ENCODE data around the gene P2RY13.

The P2RY13 gene

DNA sequence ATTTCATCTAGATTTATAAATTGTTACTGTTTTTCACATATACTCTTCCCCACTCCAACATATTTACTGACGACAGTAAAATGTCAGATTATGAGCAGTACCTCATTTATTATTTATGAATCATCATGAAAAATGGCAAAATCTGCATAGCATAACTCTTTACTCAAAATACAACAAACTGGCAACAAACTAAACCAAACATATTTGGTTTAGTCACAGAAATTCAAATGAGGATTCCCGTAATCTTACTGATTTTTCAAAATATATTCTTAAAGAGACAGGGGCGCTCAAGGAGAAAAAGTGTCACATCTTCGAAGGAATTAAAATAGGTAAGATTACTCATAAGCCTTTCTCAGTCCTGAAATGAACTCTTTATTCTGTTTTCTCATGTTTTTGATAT lies 9.7 kb downstream of the P2RY13 start:
- no peak for DNase-seq

DNA sequence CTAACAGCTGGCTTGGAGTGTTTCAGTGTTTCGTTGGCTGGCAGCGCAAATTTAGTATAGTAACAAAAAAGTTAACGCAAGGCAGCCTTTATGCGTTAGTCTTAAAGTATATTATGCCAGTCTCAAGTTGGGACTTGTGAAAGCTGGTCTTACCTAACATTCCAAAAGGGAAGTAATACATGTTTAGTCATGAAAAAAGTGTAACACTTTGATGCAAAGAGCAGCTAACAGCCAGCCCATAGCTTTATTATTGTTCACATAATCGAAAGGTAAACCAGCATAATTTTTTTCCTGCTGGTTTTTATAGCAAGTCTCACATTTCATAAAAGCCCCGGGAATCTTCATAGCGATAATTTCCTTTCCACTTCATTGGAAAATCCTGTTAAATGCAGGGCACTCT lies 10.4 kb downstream of the P2RY13 start:
- no peak for DNase-seq

GRCh38 chr3:151318313-151318712 lies 11.0 kb downstream of the P2RY13 start:
- DNase-seq: no peak

- peak; percentile 88 for DNase-seq
Measured at GRCh38 chr3:151316267-151316991, 12.9 kb downstream of the P2RY13 start, which contains the start of gene GPR87. Gene GPR87, minus strand, starts transcription at chr3:151316820. Its CDS starts 16,720 bp downstream, at chr3:151300100.

- no peak for DNase-seq
Measured at GRCh38 chr3:151315846-151316245, 13.5 kb downstream of the P2RY13 start.

DNA sequence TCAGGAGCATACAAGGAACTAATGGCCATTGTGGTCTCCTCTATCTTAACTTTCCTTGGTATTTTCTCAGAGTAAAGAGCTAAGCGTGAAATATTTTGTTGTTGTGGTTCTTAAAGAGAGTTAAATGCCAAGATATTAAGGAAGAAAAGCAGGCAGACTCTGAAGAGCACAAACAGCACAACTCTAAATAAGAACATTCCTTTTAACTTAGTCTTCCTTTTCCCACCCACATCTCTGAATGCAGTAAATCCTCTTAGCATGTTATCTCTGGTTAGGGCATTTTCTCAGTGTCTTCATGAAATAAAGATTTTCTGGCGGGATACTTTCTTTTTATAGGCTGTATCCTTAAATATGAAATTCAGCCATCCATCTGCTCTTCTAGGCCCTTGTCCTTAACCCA lies 14.2 kb downstream of the P2RY13 start:
- DNase-seq: no peak

DNA sequence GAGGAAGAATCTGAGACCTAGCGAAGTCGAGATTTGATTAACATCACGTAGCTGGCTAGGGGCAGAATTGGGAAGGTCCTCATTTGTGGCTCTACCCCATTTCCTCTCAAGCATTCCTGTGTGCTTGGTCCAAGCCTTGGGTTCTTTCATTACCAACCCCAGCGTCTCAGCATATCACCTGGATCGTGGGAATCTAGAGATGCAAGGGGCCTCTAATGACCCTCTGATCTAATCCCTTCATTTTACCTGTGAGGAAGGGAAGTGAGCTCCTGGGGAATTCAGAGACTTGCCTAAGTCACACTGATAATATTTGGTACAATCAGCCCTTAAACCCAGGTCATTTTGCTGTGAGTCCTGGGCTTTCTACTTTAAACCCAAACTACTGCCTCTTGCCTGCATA lies 14.8 kb downstream of the P2RY13 start:
- peak; percentile 59 for DNase-seq

GRCh38 chr3:151314137-151314536 lies 15.2 kb downstream of the P2RY13 start:
- DNase-seq: no peak

GRCh38 chr3:151312972-151313371 lies 16.4 kb downstream of the P2RY13 start:
- no peak for DNase-seq

DNA sequence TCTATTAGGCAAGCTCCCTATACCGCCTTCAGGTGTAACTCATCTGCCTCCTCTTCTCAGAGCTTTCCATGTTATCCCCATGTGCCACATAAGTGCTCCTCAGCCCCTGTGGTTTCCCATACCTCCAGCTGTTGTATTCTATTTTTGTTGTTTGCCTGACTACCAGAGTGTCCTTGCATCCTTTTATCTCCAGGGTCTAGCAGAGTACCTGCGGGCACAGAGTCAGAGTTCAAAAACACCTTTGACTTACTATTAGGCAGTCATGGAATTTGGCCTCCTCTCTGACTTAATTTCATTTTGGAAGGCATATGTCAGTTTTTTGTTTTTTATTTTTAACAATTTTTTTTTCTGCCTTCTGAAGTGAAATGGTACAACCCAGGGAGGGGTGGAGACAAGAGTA lies 19.8 kb downstream of the P2RY13 start:
- DNase-seq: no peak

GRCh38 chr3:151307583-151308488 lies 21.5 kb downstream of the P2RY13 start:
- no peak for DNase-seq

- no peak for DNase-seq
Measured at GRCh38 chr3:151307131-151307530, 22.2 kb downstream of the P2RY13 start.

GRCh38 chr3:151306168-151306810 lies 23.1 kb downstream of the P2RY13 start:
- DNase-seq: no peak

DNA sequence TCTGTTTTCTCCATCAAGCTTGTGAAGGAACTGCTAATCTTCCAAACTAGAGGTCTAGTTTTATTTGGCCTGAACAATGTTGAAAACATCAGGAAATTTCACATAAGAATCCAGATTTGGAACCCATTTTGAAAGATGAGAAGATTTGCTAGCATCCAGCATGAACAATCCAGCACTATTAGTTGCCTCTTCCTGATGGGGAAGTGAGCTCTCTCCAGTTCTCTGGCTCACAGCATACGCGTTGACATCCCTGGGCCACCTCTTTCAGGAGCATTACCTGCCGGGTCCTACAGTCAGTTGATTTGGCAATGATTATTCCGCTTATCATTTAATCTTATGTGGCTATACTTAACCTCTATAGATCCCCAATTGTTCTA lies 23.6 kb downstream of the P2RY13 start:
- no peak for DNase-seq

DNA sequence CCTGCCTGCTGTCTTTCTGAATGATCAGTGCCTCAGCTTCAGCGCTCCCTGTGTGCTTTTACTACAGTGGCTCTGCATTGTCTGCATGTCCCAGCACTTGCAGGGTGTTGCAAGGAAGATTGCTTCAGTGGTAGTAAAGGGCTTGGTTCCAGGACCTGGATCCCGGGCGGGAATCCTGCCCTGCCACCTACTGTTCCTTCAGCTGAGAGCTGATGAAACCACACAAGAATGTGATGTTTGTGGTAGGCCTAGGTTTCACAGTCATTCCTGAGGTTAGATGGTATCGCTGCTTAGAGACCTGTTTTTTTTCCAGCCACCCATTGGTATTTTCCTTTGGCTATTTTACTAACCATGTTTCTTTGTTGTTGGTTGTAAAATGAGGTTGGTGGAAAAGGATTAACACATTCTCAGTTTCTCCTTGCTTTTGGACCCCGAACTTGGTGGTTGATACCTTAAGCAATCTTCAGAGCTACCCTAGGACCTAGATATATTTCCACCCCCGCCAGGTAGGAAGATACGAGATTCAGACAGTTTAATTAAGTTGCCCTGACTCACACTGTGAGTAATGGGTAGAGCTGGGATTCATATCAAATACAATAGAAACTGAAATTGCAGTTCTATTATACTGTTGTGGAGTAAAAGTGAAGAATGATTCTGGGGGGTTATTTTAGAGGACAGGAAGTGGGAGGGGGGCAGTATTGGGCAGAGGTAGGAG lies 24.1 kb downstream of the P2RY13 start:
- DNase-seq: peak; percentile 99

DNA sequence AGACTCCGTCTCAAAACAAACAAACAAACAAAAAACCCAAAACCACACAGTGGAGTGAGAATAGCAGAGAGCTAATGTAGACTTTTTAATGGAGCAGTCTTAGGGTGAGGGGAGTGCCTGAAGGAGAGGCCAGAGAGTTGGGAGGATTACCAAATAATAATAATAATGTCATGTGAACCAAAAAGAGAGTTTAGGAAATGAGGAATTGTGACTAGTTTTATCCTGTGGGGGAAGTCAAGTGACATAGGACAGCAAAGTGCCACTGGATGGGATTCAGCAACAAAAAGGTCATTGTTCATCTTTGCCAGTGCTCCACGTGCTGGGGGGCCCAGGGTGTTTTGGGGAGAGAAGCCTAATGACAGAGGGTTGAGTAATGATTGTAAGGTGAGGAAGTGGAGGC lies 25.6 kb downstream of the P2RY13 start:
- no peak for DNase-seq

- no peak for DNase-seq
Measured at GRCh38 chr3:151301787-151302186, 27.6 kb downstream of the P2RY13 start.

- no peak for DNase-seq
Measured at GRCh38 chr3:151300539-151300938, 28.8 kb downstream of the P2RY13 start.

GRCh38 chr3:151299006-151299405 lies 30.3 kb downstream of the P2RY13 start:
- DNase-seq: no peak

- DNase-seq: no peak
Measured at GRCh38 chr3:151297429-151297828, 31.9 kb downstream of the P2RY13 start.

- DNase-seq: peak; percentile 84
Measured at GRCh38 chr3:151296226-151296625, 33.1 kb downstream of the P2RY13 start.

- peak; percentile 83 for DNase-seq
Measured at GRCh38 chr3:151293127-151293526, 36.2 kb downstream of the P2RY13 start.

GRCh38 chr3:151290673-151291072 lies 38.7 kb downstream of the P2RY13 start:
- DNase-seq: no peak

Measured in islet precursor cell (in vitro differentiated cells).